A673 (cell line): ENCODE data around the gene SERGEF.

Experiments used
- EZH2 ChIP-seq: fragments of 200-600 bp; sonication (generic); IDR thresholded peaks from 2 replicates; pipeline ENCODE4 v1.6.1; 2017; ENCODE audit warnings: borderline replicate concordance, low read depth, mild to moderate bottlenecking, mixed read lengths, antibody characterized with exemption, low read length; ENCODE audit not compliant: poor library complexity, severe bottlenecking
- TF ChIP-seq, protein P1 (sequence below): fragments of 300-800, 200-600 bp; sonication (generic); conservative IDR thresholded peaks from 2 replicates; pipeline ENCODE4 v1.5.1; 2017; ENCODE audit warnings: low read depth, mild to moderate bottlenecking, antibody characterized with exemption, low read length, moderate library complexity, mixed read lengths

DNA sequence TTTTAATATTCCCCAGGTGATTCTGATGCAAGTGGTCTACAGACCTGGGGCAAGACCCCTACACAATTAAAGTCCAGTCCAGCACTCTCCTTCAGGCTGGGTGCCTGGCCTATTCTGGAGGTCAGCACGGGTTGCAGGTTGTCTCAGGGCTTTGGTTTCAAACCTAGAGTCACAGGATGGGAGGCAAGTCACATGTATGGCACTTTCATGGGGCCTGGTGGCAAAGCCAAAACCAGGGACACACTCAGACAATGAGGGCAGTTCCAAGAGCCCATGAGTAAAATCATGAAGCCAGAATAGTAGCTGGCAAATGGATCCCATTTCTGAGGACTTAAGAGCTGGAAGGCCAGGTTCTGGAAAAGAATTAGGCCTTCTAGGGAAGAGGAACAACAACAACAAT lies 181.6 kb downstream of the SERGEF start:
- TF ChIP-seq EZH2, result no peak
- TF ChIP-seq, protein P1, sequence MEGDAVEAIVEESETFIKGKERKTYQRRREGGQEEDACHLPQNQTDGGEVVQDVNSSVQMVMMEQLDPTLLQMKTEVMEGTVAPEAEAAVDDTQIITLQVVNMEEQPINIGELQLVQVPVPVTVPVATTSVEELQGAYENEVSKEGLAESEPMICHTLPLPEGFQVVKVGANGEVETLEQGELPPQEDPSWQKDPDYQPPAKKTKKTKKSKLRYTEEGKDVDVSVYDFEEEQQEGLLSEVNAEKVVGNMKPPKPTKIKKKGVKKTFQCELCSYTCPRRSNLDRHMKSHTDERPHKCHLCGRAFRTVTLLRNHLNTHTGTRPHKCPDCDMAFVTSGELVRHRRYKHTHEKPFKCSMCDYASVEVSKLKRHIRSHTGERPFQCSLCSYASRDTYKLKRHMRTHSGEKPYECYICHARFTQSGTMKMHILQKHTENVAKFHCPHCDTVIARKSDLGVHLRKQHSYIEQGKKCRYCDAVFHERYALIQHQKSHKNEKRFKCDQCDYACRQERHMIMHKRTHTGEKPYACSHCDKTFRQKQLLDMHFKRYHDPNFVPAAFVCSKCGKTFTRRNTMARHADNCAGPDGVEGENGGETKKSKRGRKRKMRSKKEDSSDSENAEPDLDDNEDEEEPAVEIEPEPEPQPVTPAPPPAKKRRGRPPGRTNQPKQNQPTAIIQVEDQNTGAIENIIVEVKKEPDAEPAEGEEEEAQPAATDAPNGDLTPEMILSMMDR, result no peak
